IMR-90 (cell line): Measurements from ENCODE around the gene HSP90AB1. TPM values are rescaled to one million over a fixed set of nuclear protein-coding genes. Genes with fewer than 3 reads are reported as not detected.

ENCODE experiments used
- ATAC-seq: fragments of 200-7000 bp; cut with Tn5 transposase; 2 replicates; pipeline ENCODE4 v1.9.1; 2020; ENCODE audit warnings: low read depth, mild to moderate bottlenecking, moderate library complexity
- BruUV-seq: library from RNA; stranded (reverse); fragments of 400-500 nt; replicated peaks from 2 replicates; lab custom pipeline; 2021; lab: Mats Ljungman, UMichigan
- CTCF ChIA-PET: fragments of 300-600 bp; formaldehyde crosslinking; extraction: SDS; loops from one replicate; lab custom pipeline; 2021; ENCODE audit warnings: antibody characterized with exemption; lab: Yijun Ruan, JAX
- POLR2A ChIA-PET: fragments of 300-600 bp; sonication (Branson Sonifier 250); formaldehyde crosslinking; loops from one replicate; lab custom pipeline; 2022; ENCODE audit warnings: antibody characterized with exemption; ENCODE audit not compliant: unreplicated experiment; lab: Charles Lee
- DNase-seq: peaks from one replicate; pipeline ENCODE4 v3.0.0; 2013
- H2AFZ ChIP-seq: replicated peaks from 2 replicates; pipeline ENCODE3; 2013; ENCODE audit warnings: low read length, mild to moderate bottlenecking; ENCODE audit not compliant: poor library complexity
- H2AK5ac ChIP-seq: 2 replicates; pipeline ENCODE4 v1.6.1; 2013; ENCODE audit warnings: low read depth, low read length, inconsistent platforms
- H2AK9ac ChIP-seq: replicated peaks from 2 replicates; pipeline ENCODE3; 2013; ENCODE audit warnings: mild to moderate bottlenecking, low read depth, low read length, moderate library complexity; ENCODE audit not compliant: poor library complexity
- H2BK120ac ChIP-seq: 2 replicates; pipeline ENCODE4 v1.6.1; 2013; ENCODE audit warnings: low read depth, low read length, inconsistent platforms
- H2BK15ac ChIP-seq: 3 replicates; pipeline ENCODE4 v1.6.1; 2013; ENCODE audit warnings: low read depth, low read length, inconsistent platforms
- H2BK20ac ChIP-seq: 2 replicates; pipeline ENCODE4 v1.6.1; 2013; ENCODE audit warnings: low read depth, mild to moderate bottlenecking, inconsistent platforms, low read length, moderate library complexity
- H2BK5ac ChIP-seq: 2 replicates; pipeline ENCODE4 v1.6.1; 2013; ENCODE audit warnings: mild to moderate bottlenecking, low read depth, low read length, inconsistent platforms; ENCODE audit not compliant: poor library complexity, severe bottlenecking
- H3K14ac ChIP-seq: replicated peaks from 2 replicates; pipeline ENCODE4 v1.6.1; 2013; ENCODE audit warnings: low read depth, low read length, inconsistent platforms
- H3K18ac ChIP-seq: 2 replicates; pipeline ENCODE4 v1.6.1; 2013; ENCODE audit warnings: low read depth, low read length, control low read depth
- H3K23ac ChIP-seq: 2 replicates; pipeline ENCODE4 v1.6.1; 2013; ENCODE audit warnings: low read depth, low read length, inconsistent platforms
- H3K27ac ChIP-seq: 2 replicates; pipeline ENCODE4 v1.5.1; 2013; ENCODE audit warnings: mild to moderate bottlenecking, control low read depth, low read length; ENCODE audit not compliant: insufficient read depth
- H3K27me3 ChIP-seq: 2 replicates; pipeline ENCODE4 v1.6.1; 2013; ENCODE audit warnings: low read length; ENCODE audit not compliant: control insufficient read depth, insufficient read depth
- H3K36me3 ChIP-seq: 2 replicates; pipeline ENCODE4 v1.6.1; 2013; ENCODE audit warnings: low read length, mixed read lengths; ENCODE audit not compliant: control insufficient read depth, insufficient read depth
- H3K4ac ChIP-seq: 2 replicates; pipeline ENCODE4 v1.6.1; 2013; ENCODE audit warnings: low read depth, low read length, inconsistent platforms
- H3K4me1 ChIP-seq: 2 replicates; pipeline ENCODE4 v1.6.1; 2013; ENCODE audit warnings: low read length, mixed read lengths; ENCODE audit not compliant: control insufficient read depth, insufficient read depth
- H3K4me2 ChIP-seq: 2 replicates; pipeline ENCODE4 v1.6.1; 2013; ENCODE audit warnings: low read depth, mild to moderate bottlenecking, control low read depth, low read length, moderate library complexity
- H3K4me3 ChIP-seq: 2 replicates; pipeline ENCODE4 v1.5.1; 2013; ENCODE audit warnings: low read depth, mild to moderate bottlenecking, control low read depth, low read length, moderate library complexity; ENCODE audit not compliant: insufficient read depth
- H3K56ac ChIP-seq: 2 replicates; pipeline ENCODE4 v1.6.1; 2013; ENCODE audit warnings: low read length, inconsistent platforms; ENCODE audit not compliant: insufficient read depth; ENCODE audit errors: extremely low read depth
- H3K79me1 ChIP-seq, 2 experiments: 2 replicates each; pipeline ENCODE4 v1.6.1; 2013; ENCODE audit warnings: low read length in 2 of 2, inconsistent platforms in 1 of 2, low read depth in 1 of 2
- H3K9ac ChIP-seq: 2 replicates; pipeline ENCODE4 v1.6.1; 2013; ENCODE audit warnings: low read depth, low read length, control low read depth
- H3K9me1 ChIP-seq: 2 replicates; pipeline ENCODE4 v1.6.1; 2013; ENCODE audit warnings: low read length, inconsistent platforms; ENCODE audit not compliant: insufficient read depth
- H3K9me3 ChIP-seq: 2 replicates; pipeline ENCODE4 v1.6.1; 2013; ENCODE audit warnings: low read length; ENCODE audit not compliant: control insufficient read depth, insufficient read depth
- H4K20me1 ChIP-seq: 2 replicates; pipeline ENCODE4 v1.6.1; 2013; ENCODE audit warnings: low read length, inconsistent platforms; ENCODE audit not compliant: insufficient read depth
- H4K5ac ChIP-seq: 2 replicates; pipeline ENCODE4 v1.6.1; 2013; ENCODE audit warnings: mild to moderate bottlenecking, low read depth, low read length, control low read depth
- H4K8ac ChIP-seq, 2 experiments: 2 replicates each; pipeline ENCODE4 v1.6.1; 2013; ENCODE audit warnings: low read depth in 2 of 2, low read length in 2 of 2, control low read depth in 1 of 2, inconsistent platforms in 1 of 2
- H4K91ac ChIP-seq: 2 replicates; pipeline ENCODE4 v1.6.1; 2013; ENCODE audit warnings: low read depth, low read length, inconsistent platforms; ENCODE audit not compliant: insufficient read depth
- BHLHE40 ChIP-seq: fragments of 150-350 bp; IDR thresholded peaks from 2 replicates; pipeline ENCODE4 v1.6.1; 2016; ENCODE audit warnings: mild to moderate bottlenecking, low read depth, low read length
- CEBPB ChIP-seq: IDR thresholded peaks from 2 replicates; pipeline ENCODE4 v1.6.1; 2012; ENCODE audit warnings: low read depth, low read length, improper control_type of control experiment
- CHD1 ChIP-seq: IDR thresholded peaks from 2 replicates; pipeline ENCODE4 v1.6.1; 2012; ENCODE audit warnings: low read depth, low read length, improper control_type of control experiment
- CTCF ChIP-seq: conservative IDR thresholded peaks from 2 replicates; pipeline ENCODE4 v1.5.1; 2012; ENCODE audit warnings: mild to moderate bottlenecking, low read depth, low read length, improper control_type of control experiment
- ELK1 ChIP-seq: fragments of 150-350 bp; IDR thresholded peaks from 2 replicates; pipeline ENCODE4 v1.6.1; 2016; ENCODE audit warnings: low read depth, mild to moderate bottlenecking, low read length, moderate library complexity, borderline replicate concordance
- FOS ChIP-seq: fragments of 150-350 bp; IDR thresholded peaks from 2 replicates; pipeline ENCODE4 v1.6.1; 2016; ENCODE audit warnings: low read depth, low read length
- MAFK ChIP-seq: IDR thresholded peaks from 2 replicates; pipeline ENCODE4 v1.6.1; 2012; ENCODE audit warnings: low read depth, low read length, improper control_type of control experiment
- MAZ ChIP-seq: IDR thresholded peaks from 2 replicates; pipeline ENCODE4 v1.6.1; 2012; ENCODE audit warnings: low read depth, mild to moderate bottlenecking, low read length, improper control_type of control experiment, moderate library complexity, borderline replicate concordance
- MXI1 ChIP-seq: IDR thresholded peaks from 2 replicates; pipeline ENCODE4 v1.6.1; 2012; ENCODE audit warnings: low read depth, mild to moderate bottlenecking, low read length, moderate library complexity, borderline replicate concordance
- NFE2L2 ChIP-seq: fragments of 150-350 bp; IDR thresholded peaks from 2 replicates; pipeline ENCODE4 v1.6.1; 2016; ENCODE audit warnings: low read depth, mild to moderate bottlenecking, low read length
- POLR2A ChIP-seq: IDR thresholded peaks from 2 replicates; pipeline ENCODE4 v1.6.1; 2012; ENCODE audit warnings: mild to moderate bottlenecking, low read depth, low read length
- RAD21 ChIP-seq: IDR thresholded peaks from 2 replicates; pipeline ENCODE4 v1.6.1; 2012; ENCODE audit warnings: low read length, improper control_type of control experiment
- RCOR1 ChIP-seq: IDR thresholded peaks from 2 replicates; pipeline ENCODE4 v1.6.1; 2012; ENCODE audit warnings: mild to moderate bottlenecking, low read length, improper control_type of control experiment; ENCODE audit not compliant: insufficient replicate concordance
- RFX5 ChIP-seq: IDR thresholded peaks from 2 replicates; pipeline ENCODE4 v1.8.0; 2012; ENCODE audit warnings: low read depth, mild to moderate bottlenecking, low read length, moderate library complexity
- SMC3 ChIP-seq: fragments of 150-350 bp; IDR thresholded peaks from 2 replicates; pipeline ENCODE4 v1.6.1; 2016; ENCODE audit warnings: low read depth, mild to moderate bottlenecking, antibody characterized with exemption, low read length, moderate library complexity
- USF2 ChIP-seq: fragments of 150-350 bp; IDR thresholded peaks from 2 replicates; pipeline ENCODE4 v1.6.1; 2017; ENCODE audit warnings: mild to moderate bottlenecking, antibody characterized with exemption, low read length, low read depth
- WGBS, 2 experiments: methylation state at CpG; one replicate each; pipeline versions ENCODE4 v1.1.5 to v1.1.7; 2013; ENCODE audit warnings: missing lambda C conversion rate in 2 of 2; ENCODE audit not compliant: insufficient read length in 1 of 2; ENCODE audit errors: extremely low coverage in 2 of 2; 5-methylcytosine and 5-hydroxymethylcytosine counted together
- dilution Hi-C: fragments of 300-500 bp; cut with HindIII; formaldehyde crosslinking; loops from one replicate; pipeline ENCODE4 v1.14.3; 2018; ENCODE audit warnings: low sequenced_read_pairs; ENCODE audit not compliant: unreplicated experiment
- in situ Hi-C: fragments of 300-500 bp; cut with MboI; formaldehyde crosslinking; loops from 3 replicates; pipeline ENCODE4 v1.14.3; 2019; ENCODE audit warnings: low sequenced_read_pairs, inconsistent platforms, mixed read lengths
- intact Hi-C: fragments of 100-400 bp; cut with micrococcal nuclease; formaldehyde crosslinking; loops from 2 replicates; pipeline ENCODE4 v1.10.0; 2022
- polyA plus RNA-seq, 3 experiments: library from polyadenylated mRNA; depleted of rRNA; stranded (reverse); fragments of >200 nt; gene quantifications; 2 replicates each; pipeline ENCODE4 v1.2.3, GENCODE V29; 2012; ENCODE audit warnings: low replicate concordance in 1 of 3
- total RNA-seq: library from RNA; depleted of rRNA; stranded (reverse); fragments of >200 nt; gene quantifications from 2 replicates; pipeline ENCODE4 v1.2.3, GENCODE V29; 2012

HSP90AB1 gene
- total and polyA plus RNA-seq, 2 of the 4 experiments (the other 2 are of a cell fraction), result 887 to 1,307 TPM

GRCh38 chr6:44258921-44259320, 12.0 kb downstream of the HSP90AB1 start:
- 90% methylated on average over 2 of the region's 3 CpGs; no CpG with 5 or more reads in 1 of the 2 experiments for WGBS, 2 experiments
- no peak for ATAC-seq
- no peak overlapping the region for H4K5ac ChIP-seq
- no peak overlapping the region for H2AFZ ChIP-seq
- H3K4me2 ChIP-seq, result no peak overlapping the region
- peaks cover 24% of the 10 kb centered on the region for H3K4me1 ChIP-seq
- peaks cover 19 to 64% of the 10 kb centered on the region in 2 experiments for H3K79me1 ChIP-seq
- no peak overlapping the region for H2BK120ac ChIP-seq
- no peaks in the 10 kb centered on the region for H3K9me3 ChIP-seq
- H3K56ac ChIP-seq, result no peak overlapping the region
- H3K27me3 ChIP-seq, result no peaks in the 10 kb centered on the region
- H4K8ac ChIP-seq, result no peak overlapping the region
- H3K4me3 ChIP-seq, result no peak overlapping the region
- H3K14ac ChIP-seq, result no peak overlapping the region
- no TSS peak for BruUV-seq
- H2AK9ac ChIP-seq, result peak overlapping the region; percentile 18
- H3K4ac ChIP-seq, result no peak overlapping the region
- H3K23ac ChIP-seq, result no peak overlapping the region
- H2BK20ac ChIP-seq, result no peak overlapping the region
- H3K36me3 ChIP-seq, result peaks cover 29% of the 10 kb centered on the region
- CTCF ChIA-PET, result no interaction called here
- no peak overlapping the region for H3K18ac ChIP-seq
- no peak overlapping the region for H3K27ac ChIP-seq
- TF ChIP-seq RAD21 (no peak), RFX5 (no peak), MAFK (no peak), BHLHE40 (no peak), NFE2L2 (no peak), CEBPB (no peak), FOS (no peak), SMC3 (no peak), USF2 (no peak), POLR2A (no peak), ELK1 (no peak), CHD1 (no peak), RCOR1 (no peak), CTCF (no peak), MXI1 (no peak), MAZ (no peak)
- H3K9me1 ChIP-seq, result peaks cover 17% of the 10 kb centered on the region
- H4K20me1 ChIP-seq, result peaks cover 28% of the 10 kb centered on the region
- no peak overlapping the region for H2BK15ac ChIP-seq
- dilution Hi-C loops (no loop called here), intact Hi-C loops (no loop called here), in situ Hi-C loops (no loop called here)
- H2BK5ac ChIP-seq, result no peak overlapping the region
- H2AK5ac ChIP-seq, result no peak overlapping the region
- POLR2A ChIA-PET, result no interaction called here
- no peak for DNase-seq
- H4K91ac ChIP-seq, result no peak overlapping the region
- no peak overlapping the region for H3K9ac ChIP-seq
